IMR-90 (cell line): ENCODE measurements around the gene RRN3. TPM values are rescaled to one million over a fixed set of nuclear protein-coding genes. Genes with fewer than 3 reads are reported as not detected.

Source experiments
- ATAC-seq: fragments of 200-7000 bp; cut with Tn5 transposase; 2 replicates; pipeline ENCODE4 v1.9.1; 2020; ENCODE audit warnings: low read depth, mild to moderate bottlenecking, moderate library complexity
- BruUV-seq: library from RNA; stranded (reverse); fragments of 400-500 nt; replicated peaks from 2 replicates; lab custom pipeline; 2021; lab: Mats Ljungman, UMichigan
- CTCF ChIA-PET: fragments of 300-600 bp; formaldehyde crosslinking; extraction: SDS; loops from one replicate; lab custom pipeline; 2021; ENCODE audit warnings: antibody characterized with exemption; lab: Yijun Ruan, JAX
- POLR2A ChIA-PET: fragments of 300-600 bp; sonication (Branson Sonifier 250); formaldehyde crosslinking; loops from one replicate; lab custom pipeline; 2022; ENCODE audit warnings: antibody characterized with exemption; ENCODE audit not compliant: unreplicated experiment; lab: Charles Lee
- DNase-seq: peaks from one replicate; pipeline ENCODE4 v3.0.0; 2013
- H2AFZ ChIP-seq: replicated peaks from 2 replicates; pipeline ENCODE3; 2013; ENCODE audit warnings: low read length, mild to moderate bottlenecking; ENCODE audit not compliant: poor library complexity
- H2AK5ac ChIP-seq: 2 replicates; pipeline ENCODE4 v1.6.1; 2013; ENCODE audit warnings: low read depth, low read length, inconsistent platforms
- H2AK9ac ChIP-seq: replicated peaks from 2 replicates; pipeline ENCODE3; 2013; ENCODE audit warnings: mild to moderate bottlenecking, low read depth, low read length, moderate library complexity; ENCODE audit not compliant: poor library complexity
- H2BK120ac ChIP-seq: 2 replicates; pipeline ENCODE4 v1.6.1; 2013; ENCODE audit warnings: low read depth, low read length, inconsistent platforms
- H2BK15ac ChIP-seq: 3 replicates; pipeline ENCODE4 v1.6.1; 2013; ENCODE audit warnings: low read depth, low read length, inconsistent platforms
- H2BK20ac ChIP-seq: 2 replicates; pipeline ENCODE4 v1.6.1; 2013; ENCODE audit warnings: low read depth, mild to moderate bottlenecking, inconsistent platforms, low read length, moderate library complexity
- H2BK5ac ChIP-seq: 2 replicates; pipeline ENCODE4 v1.6.1; 2013; ENCODE audit warnings: mild to moderate bottlenecking, low read depth, low read length, inconsistent platforms; ENCODE audit not compliant: poor library complexity, severe bottlenecking
- H3K14ac ChIP-seq: replicated peaks from 2 replicates; pipeline ENCODE4 v1.6.1; 2013; ENCODE audit warnings: low read depth, low read length, inconsistent platforms
- H3K18ac ChIP-seq: 2 replicates; pipeline ENCODE4 v1.6.1; 2013; ENCODE audit warnings: low read depth, low read length, control low read depth
- H3K23ac ChIP-seq: 2 replicates; pipeline ENCODE4 v1.6.1; 2013; ENCODE audit warnings: low read depth, low read length, inconsistent platforms
- H3K27ac ChIP-seq: 2 replicates; pipeline ENCODE4 v1.5.1; 2013; ENCODE audit warnings: mild to moderate bottlenecking, control low read depth, low read length; ENCODE audit not compliant: insufficient read depth
- H3K27me3 ChIP-seq: 2 replicates; pipeline ENCODE4 v1.6.1; 2013; ENCODE audit warnings: low read length; ENCODE audit not compliant: control insufficient read depth, insufficient read depth
- H3K36me3 ChIP-seq: 2 replicates; pipeline ENCODE4 v1.6.1; 2013; ENCODE audit warnings: low read length, mixed read lengths; ENCODE audit not compliant: control insufficient read depth, insufficient read depth
- H3K4ac ChIP-seq: 2 replicates; pipeline ENCODE4 v1.6.1; 2013; ENCODE audit warnings: low read depth, low read length, inconsistent platforms
- H3K4me1 ChIP-seq: 2 replicates; pipeline ENCODE4 v1.6.1; 2013; ENCODE audit warnings: low read length, mixed read lengths; ENCODE audit not compliant: control insufficient read depth, insufficient read depth
- H3K4me2 ChIP-seq: 2 replicates; pipeline ENCODE4 v1.6.1; 2013; ENCODE audit warnings: low read depth, mild to moderate bottlenecking, control low read depth, low read length, moderate library complexity
- H3K4me3 ChIP-seq: 2 replicates; pipeline ENCODE4 v1.5.1; 2013; ENCODE audit warnings: low read depth, mild to moderate bottlenecking, control low read depth, low read length, moderate library complexity; ENCODE audit not compliant: insufficient read depth
- H3K56ac ChIP-seq: 2 replicates; pipeline ENCODE4 v1.6.1; 2013; ENCODE audit warnings: low read length, inconsistent platforms; ENCODE audit not compliant: insufficient read depth; ENCODE audit errors: extremely low read depth
- H3K79me1 ChIP-seq, 2 experiments: 2 replicates each; pipeline ENCODE4 v1.6.1; 2013; ENCODE audit warnings: low read length in 2 of 2, inconsistent platforms in 1 of 2, low read depth in 1 of 2
- H3K9ac ChIP-seq: 2 replicates; pipeline ENCODE4 v1.6.1; 2013; ENCODE audit warnings: low read depth, low read length, control low read depth
- H3K9me1 ChIP-seq: 2 replicates; pipeline ENCODE4 v1.6.1; 2013; ENCODE audit warnings: low read length, inconsistent platforms; ENCODE audit not compliant: insufficient read depth
- H3K9me3 ChIP-seq: 2 replicates; pipeline ENCODE4 v1.6.1; 2013; ENCODE audit warnings: low read length; ENCODE audit not compliant: control insufficient read depth, insufficient read depth
- H4K20me1 ChIP-seq: 2 replicates; pipeline ENCODE4 v1.6.1; 2013; ENCODE audit warnings: low read length, inconsistent platforms; ENCODE audit not compliant: insufficient read depth
- H4K5ac ChIP-seq: 2 replicates; pipeline ENCODE4 v1.6.1; 2013; ENCODE audit warnings: mild to moderate bottlenecking, low read depth, low read length, control low read depth
- H4K8ac ChIP-seq, 2 experiments: 2 replicates each; pipeline ENCODE4 v1.6.1; 2013; ENCODE audit warnings: low read depth in 2 of 2, low read length in 2 of 2, control low read depth in 1 of 2, inconsistent platforms in 1 of 2
- H4K91ac ChIP-seq: 2 replicates; pipeline ENCODE4 v1.6.1; 2013; ENCODE audit warnings: low read depth, low read length, inconsistent platforms; ENCODE audit not compliant: insufficient read depth
- BHLHE40 ChIP-seq: fragments of 150-350 bp; IDR thresholded peaks from 2 replicates; pipeline ENCODE4 v1.6.1; 2016; ENCODE audit warnings: mild to moderate bottlenecking, low read depth, low read length
- CEBPB ChIP-seq: IDR thresholded peaks from 2 replicates; pipeline ENCODE4 v1.6.1; 2012; ENCODE audit warnings: low read depth, low read length, improper control_type of control experiment
- ELK1 ChIP-seq: fragments of 150-350 bp; IDR thresholded peaks from 2 replicates; pipeline ENCODE4 v1.6.1; 2016; ENCODE audit warnings: low read depth, mild to moderate bottlenecking, low read length, moderate library complexity, borderline replicate concordance
- MAZ ChIP-seq: IDR thresholded peaks from 2 replicates; pipeline ENCODE4 v1.6.1; 2012; ENCODE audit warnings: low read depth, mild to moderate bottlenecking, low read length, improper control_type of control experiment, moderate library complexity, borderline replicate concordance
- MXI1 ChIP-seq: IDR thresholded peaks from 2 replicates; pipeline ENCODE4 v1.6.1; 2012; ENCODE audit warnings: low read depth, mild to moderate bottlenecking, low read length, moderate library complexity, borderline replicate concordance
- NFE2L2 ChIP-seq: fragments of 150-350 bp; IDR thresholded peaks from 2 replicates; pipeline ENCODE4 v1.6.1; 2016; ENCODE audit warnings: low read depth, mild to moderate bottlenecking, low read length
- POLR2A ChIP-seq: IDR thresholded peaks from 2 replicates; pipeline ENCODE4 v1.6.1; 2012; ENCODE audit warnings: mild to moderate bottlenecking, low read depth, low read length
- RAD21 ChIP-seq: IDR thresholded peaks from 2 replicates; pipeline ENCODE4 v1.6.1; 2012; ENCODE audit warnings: low read length, improper control_type of control experiment
- RCOR1 ChIP-seq: IDR thresholded peaks from 2 replicates; pipeline ENCODE4 v1.6.1; 2012; ENCODE audit warnings: mild to moderate bottlenecking, low read length, improper control_type of control experiment; ENCODE audit not compliant: insufficient replicate concordance
- RFX5 ChIP-seq: IDR thresholded peaks from 2 replicates; pipeline ENCODE4 v1.8.0; 2012; ENCODE audit warnings: low read depth, mild to moderate bottlenecking, low read length, moderate library complexity
- SMC3 ChIP-seq: fragments of 150-350 bp; IDR thresholded peaks from 2 replicates; pipeline ENCODE4 v1.6.1; 2016; ENCODE audit warnings: low read depth, mild to moderate bottlenecking, antibody characterized with exemption, low read length, moderate library complexity
- USF2 ChIP-seq: fragments of 150-350 bp; IDR thresholded peaks from 2 replicates; pipeline ENCODE4 v1.6.1; 2017; ENCODE audit warnings: mild to moderate bottlenecking, antibody characterized with exemption, low read length, low read depth
- WGBS, 2 experiments: methylation state at CpG; one replicate each; pipeline versions ENCODE4 v1.1.5 to v1.1.7; 2013; ENCODE audit warnings: missing lambda C conversion rate in 2 of 2; ENCODE audit not compliant: insufficient read length in 1 of 2; ENCODE audit errors: extremely low coverage in 2 of 2; 5-methylcytosine and 5-hydroxymethylcytosine counted together
- dilution Hi-C: fragments of 300-500 bp; cut with HindIII; formaldehyde crosslinking; loops from one replicate; pipeline ENCODE4 v1.14.3; 2018; ENCODE audit warnings: low sequenced_read_pairs; ENCODE audit not compliant: unreplicated experiment
- in situ Hi-C: fragments of 300-500 bp; cut with MboI; formaldehyde crosslinking; loops from 3 replicates; pipeline ENCODE4 v1.14.3; 2019; ENCODE audit warnings: low sequenced_read_pairs, inconsistent platforms, mixed read lengths
- intact Hi-C: fragments of 100-400 bp; cut with micrococcal nuclease; formaldehyde crosslinking; loops from 2 replicates; pipeline ENCODE4 v1.10.0; 2022
- polyA plus RNA-seq, 3 experiments: library from polyadenylated mRNA; depleted of rRNA; stranded (reverse); fragments of >200 nt; gene quantifications; 2 replicates each; pipeline ENCODE4 v1.2.3, GENCODE V29; 2012; ENCODE audit warnings: low replicate concordance in 1 of 3
- total RNA-seq: library from RNA; depleted of rRNA; stranded (reverse); fragments of >200 nt; gene quantifications from 2 replicates; pipeline ENCODE4 v1.2.3, GENCODE V29; 2012
- TF ChIP-seq, protein P1 (sequence below): conservative IDR thresholded peaks from 2 replicates; pipeline ENCODE4 v1.5.1; 2012; ENCODE audit warnings: mild to moderate bottlenecking, low read depth, low read length, improper control_type of control experiment

Gene RRN3
- total and polyA plus RNA-seq, 2 of the 4 experiments (the other 2 are of a cell fraction): 22.1 to 47.7 TPM

DNA sequence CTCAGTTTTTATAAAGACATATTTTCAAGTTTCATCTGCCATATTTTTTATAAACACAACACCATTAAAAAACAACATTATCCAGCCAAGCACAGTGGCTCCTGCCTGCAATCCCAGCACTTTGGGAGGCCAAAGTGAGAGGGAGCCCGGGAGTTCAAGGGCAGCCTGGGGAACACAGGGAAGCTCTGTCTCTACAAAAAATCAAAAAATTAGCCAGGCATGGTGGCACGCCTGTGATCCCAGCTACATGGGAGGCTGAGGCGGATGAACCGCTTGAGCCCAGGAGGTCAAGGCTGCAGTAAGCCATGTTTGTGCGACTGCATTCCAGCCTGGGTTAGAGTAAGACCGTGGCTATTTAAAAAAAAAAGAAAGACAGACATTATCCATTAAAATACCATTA is 21.0 kb downstream of the RRN3 start:
- no peaks in the 10 kb centered on the region for H3K79me1 ChIP-seq
- no peak overlapping the region for H2BK5ac ChIP-seq
- TF ChIP-seq BHLHE40 (no peak), RCOR1 (no peak), MAZ (no peak), MXI1 (no peak), POLR2A (no peak), ELK1 (no peak), CEBPB (no peak), SMC3 (no peak), RAD21 (no peak), NFE2L2 (no peak), USF2 (no peak), RFX5 (no peak)
- TF ChIP-seq, protein P1, sequence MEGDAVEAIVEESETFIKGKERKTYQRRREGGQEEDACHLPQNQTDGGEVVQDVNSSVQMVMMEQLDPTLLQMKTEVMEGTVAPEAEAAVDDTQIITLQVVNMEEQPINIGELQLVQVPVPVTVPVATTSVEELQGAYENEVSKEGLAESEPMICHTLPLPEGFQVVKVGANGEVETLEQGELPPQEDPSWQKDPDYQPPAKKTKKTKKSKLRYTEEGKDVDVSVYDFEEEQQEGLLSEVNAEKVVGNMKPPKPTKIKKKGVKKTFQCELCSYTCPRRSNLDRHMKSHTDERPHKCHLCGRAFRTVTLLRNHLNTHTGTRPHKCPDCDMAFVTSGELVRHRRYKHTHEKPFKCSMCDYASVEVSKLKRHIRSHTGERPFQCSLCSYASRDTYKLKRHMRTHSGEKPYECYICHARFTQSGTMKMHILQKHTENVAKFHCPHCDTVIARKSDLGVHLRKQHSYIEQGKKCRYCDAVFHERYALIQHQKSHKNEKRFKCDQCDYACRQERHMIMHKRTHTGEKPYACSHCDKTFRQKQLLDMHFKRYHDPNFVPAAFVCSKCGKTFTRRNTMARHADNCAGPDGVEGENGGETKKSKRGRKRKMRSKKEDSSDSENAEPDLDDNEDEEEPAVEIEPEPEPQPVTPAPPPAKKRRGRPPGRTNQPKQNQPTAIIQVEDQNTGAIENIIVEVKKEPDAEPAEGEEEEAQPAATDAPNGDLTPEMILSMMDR: no peak
- no peak overlapping the region for H3K56ac ChIP-seq
- no peak overlapping the region for H3K4ac ChIP-seq
- in situ Hi-C loops (no loop called here), intact Hi-C loops (no loop called here), dilution Hi-C loops (no loop called here)
- no peak overlapping the region for H4K91ac ChIP-seq
- no peak overlapping the region for H4K8ac ChIP-seq
- H3K18ac ChIP-seq: no peak overlapping the region
- ChIA-PET CTCF (no interaction called here), POLR2A (no interaction called here)
- ATAC-seq (no peak), DNase-seq (no peak)
- no peak overlapping the region for H3K23ac ChIP-seq
- H2AK9ac ChIP-seq: no peak overlapping the region
- H2AK5ac ChIP-seq: no peak overlapping the region
- H2BK120ac ChIP-seq: no peak overlapping the region
- no peak overlapping the region for H3K4me3 ChIP-seq
- no peak overlapping the region for H3K9ac ChIP-seq
- H2AFZ ChIP-seq: no peak overlapping the region
- H4K20me1 ChIP-seq: no peaks in the 10 kb centered on the region
- H3K9me1 ChIP-seq: no peaks in the 10 kb centered on the region
- no peak overlapping the region for H4K5ac ChIP-seq
- no peak overlapping the region for H3K4me2 ChIP-seq
- BruUV-seq: no TSS peak
- H3K36me3 ChIP-seq: peaks cover 34% of the 10 kb centered on the region
- no peaks in the 10 kb centered on the region for H3K9me3 ChIP-seq
- H3K27ac ChIP-seq: no peak overlapping the region
- H2BK20ac ChIP-seq: no peak overlapping the region
- no peak overlapping the region for H2BK15ac ChIP-seq
- no peak overlapping the region for H3K14ac ChIP-seq
- no peaks in the 10 kb centered on the region for H3K4me1 ChIP-seq
- WGBS, 2 experiments: no CpG with 5 or more reads among the region's 6 CpGs
- H3K27me3 ChIP-seq: no peaks in the 10 kb centered on the region
